Fibroblast of lung (primary cell): Measurements from ENCODE around the gene ADGRF5. TPM values are rescaled to one million over a fixed set of nuclear protein-coding genes. Genes with fewer than 3 reads are reported as not detected.
A peak's percentile ranks its signal among the peaks of the same experiment; 100 is the strongest.

Experiments
- DNase-seq, 2 donors: peaks; one replicate each; pipeline versions ENCODE4 v3.0.0 to v3.0.0-alpha.2; 2010; ENCODE audit warnings: low read depth in 2 of 2
- H2AFZ ChIP-seq: 2 replicates; pipeline ENCODE4 v1.5.1; 2012; ENCODE audit warnings: low read length, control low read depth, inconsistent platforms
- H3K27ac ChIP-seq: 2 replicates; pipeline ENCODE4 v1.5.1; 2011; ENCODE audit warnings: low read length, control low read depth; ENCODE audit not compliant: insufficient read depth
- H3K27me3 ChIP-seq: 2 replicates; pipeline ENCODE4 v1.5.1; 2011; ENCODE audit warnings: mild to moderate bottlenecking, low read length; ENCODE audit not compliant: control insufficient read depth, insufficient read depth
- H3K36me3 ChIP-seq: 2 replicates; pipeline ENCODE4 v1.5.1; 2011; ENCODE audit warnings: low read length; ENCODE audit not compliant: control insufficient read depth, insufficient read depth
- H3K4me1 ChIP-seq: 2 replicates; pipeline ENCODE4 v1.5.1; 2011; ENCODE audit warnings: low read length; ENCODE audit not compliant: control insufficient read depth, insufficient read depth; ENCODE audit errors: extremely low read depth
- H3K4me2 ChIP-seq: 2 replicates; pipeline ENCODE4 v1.5.1; 2011; ENCODE audit warnings: low read length, control low read depth; ENCODE audit not compliant: insufficient read depth; ENCODE audit errors: extremely low read depth
- H3K4me3 ChIP-seq, 4 experiments: fragments of 200-600 bp in 1 of 4; sonication (generic) in 1 of 4; replicated peaks in 1 of 4; 2 replicates each; pipeline ENCODE4 v1.5.1; 2011 to 2016; ENCODE audit warnings: low read length in 4 of 4, low read depth in 3 of 4, mild to moderate bottlenecking in 3 of 4, control low read depth in 2 of 4, inconsistent platforms in 1 of 4, mixed read lengths in 1 of 4; ENCODE audit not compliant: insufficient read depth in 1 of 4; ENCODE audit errors: control extremely low read depth in 1 of 4
- H3K79me2 ChIP-seq: 2 replicates; pipeline ENCODE4 v1.5.1; 2012; ENCODE audit warnings: mild to moderate bottlenecking, low read length, inconsistent platforms; ENCODE audit not compliant: control insufficient read depth, insufficient read depth
- H3K9ac ChIP-seq: 2 replicates; pipeline ENCODE4 v1.5.1; 2011; ENCODE audit warnings: mild to moderate bottlenecking, low read length, control low read depth; ENCODE audit not compliant: insufficient read depth
- H3K9me3 ChIP-seq: 2 replicates; pipeline ENCODE4 v1.5.1; 2012; ENCODE audit warnings: low read depth, low read length; ENCODE audit not compliant: control insufficient read depth, insufficient read depth
- H4K20me1 ChIP-seq: 2 replicates; pipeline ENCODE4 v1.5.1; 2011; ENCODE audit warnings: low read length; ENCODE audit not compliant: control insufficient read depth, insufficient read depth; ENCODE audit errors: extremely low read depth
- EZH2 ChIP-seq: IDR thresholded peaks from 2 replicates; pipeline ENCODE4 v1.5.1; 2012; ENCODE audit warnings: low read length, control low read depth, mild to moderate bottlenecking; ENCODE audit errors: missing control alignments
- polyA plus RNA-seq, 2 donors: library from polyadenylated mRNA; depleted of rRNA in 1 of 2; stranded (reverse) in 1 of 2; unstranded in 1 of 2; fragments of >200 nt; gene quantifications; 2 replicates each; pipeline ENCODE4 v1.2.1, GENCODE V29; 2011 to 2012; ENCODE audit warnings: missing spikeins in 1 of 2
- total RNA-seq: library from RNA; depleted of rRNA; stranded (reverse); fragments of >200 nt; gene quantifications from 2 replicates; pipeline ENCODE4 v1.2.1, GENCODE V29; 2014
- TF ChIP-seq, protein P1 (sequence below), 2 donors: IDR thresholded peaks in 1 of 2; conservative IDR thresholded peaks in 1 of 2; 1 replicate in 1 of 2; 2 replicates in 1 of 2; pipeline ENCODE4 v1.5.1; 2011 to 2012; ENCODE audit warnings: low read length in 2 of 2, control low read depth in 1 of 2, inconsistent platforms in 1 of 2, low read depth in 1 of 2, mild to moderate bottlenecking in 1 of 2

Gene ADGRF5
- total and polyA plus RNA-seq, 2 donors (not counting 1 experiment from before 2014, with no cell fraction given), result under 0.01 to 19.3 TPM

DNA sequence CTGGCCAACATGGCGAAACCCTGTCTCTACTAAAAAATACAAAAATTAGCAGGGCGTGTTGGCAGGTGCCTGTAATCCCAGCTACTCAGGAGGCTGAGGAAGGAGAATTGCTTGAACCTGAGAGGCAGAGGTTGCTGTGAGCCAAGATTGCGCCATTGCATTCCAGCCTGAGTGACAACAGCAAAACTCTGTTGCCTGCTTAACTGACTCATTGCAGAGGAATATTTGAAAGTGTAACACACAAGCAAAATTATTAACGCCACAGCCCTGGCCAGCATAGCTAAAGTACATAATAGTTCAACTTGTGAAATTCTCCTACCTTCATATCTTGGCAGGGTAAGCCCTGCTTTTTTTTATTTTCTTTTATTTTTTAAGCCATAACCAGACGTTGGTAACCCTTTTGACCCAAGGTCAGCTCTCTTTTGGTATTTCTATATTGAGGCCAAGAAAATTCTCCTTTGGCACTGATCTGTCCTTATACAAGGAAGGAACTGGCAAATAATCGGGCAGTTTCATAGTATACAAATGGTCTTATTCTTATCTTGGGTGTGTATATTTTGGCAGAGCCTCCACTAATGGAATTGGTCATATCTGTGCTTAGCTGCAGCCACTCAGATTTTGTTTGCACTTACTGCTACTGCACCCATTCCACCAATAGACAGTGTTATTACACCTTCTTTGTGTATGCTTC, 4.0 kb upstream of the ADGRF5 start:
- H3K4me2 ChIP-seq, result no peak overlapping the region
- TF ChIP-seq, protein P1, sequence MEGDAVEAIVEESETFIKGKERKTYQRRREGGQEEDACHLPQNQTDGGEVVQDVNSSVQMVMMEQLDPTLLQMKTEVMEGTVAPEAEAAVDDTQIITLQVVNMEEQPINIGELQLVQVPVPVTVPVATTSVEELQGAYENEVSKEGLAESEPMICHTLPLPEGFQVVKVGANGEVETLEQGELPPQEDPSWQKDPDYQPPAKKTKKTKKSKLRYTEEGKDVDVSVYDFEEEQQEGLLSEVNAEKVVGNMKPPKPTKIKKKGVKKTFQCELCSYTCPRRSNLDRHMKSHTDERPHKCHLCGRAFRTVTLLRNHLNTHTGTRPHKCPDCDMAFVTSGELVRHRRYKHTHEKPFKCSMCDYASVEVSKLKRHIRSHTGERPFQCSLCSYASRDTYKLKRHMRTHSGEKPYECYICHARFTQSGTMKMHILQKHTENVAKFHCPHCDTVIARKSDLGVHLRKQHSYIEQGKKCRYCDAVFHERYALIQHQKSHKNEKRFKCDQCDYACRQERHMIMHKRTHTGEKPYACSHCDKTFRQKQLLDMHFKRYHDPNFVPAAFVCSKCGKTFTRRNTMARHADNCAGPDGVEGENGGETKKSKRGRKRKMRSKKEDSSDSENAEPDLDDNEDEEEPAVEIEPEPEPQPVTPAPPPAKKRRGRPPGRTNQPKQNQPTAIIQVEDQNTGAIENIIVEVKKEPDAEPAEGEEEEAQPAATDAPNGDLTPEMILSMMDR (conservative IDR thresholded peaks at IDR 0.05 in 1 of 2, IDR thresholded peaks at IDR 0.05 in 1 of 2; ENCODE audit: low read depth in 1 of 2, low read length in 2 of 2), result no peak
- no peak for TF ChIP-seq EZH2

DNA sequence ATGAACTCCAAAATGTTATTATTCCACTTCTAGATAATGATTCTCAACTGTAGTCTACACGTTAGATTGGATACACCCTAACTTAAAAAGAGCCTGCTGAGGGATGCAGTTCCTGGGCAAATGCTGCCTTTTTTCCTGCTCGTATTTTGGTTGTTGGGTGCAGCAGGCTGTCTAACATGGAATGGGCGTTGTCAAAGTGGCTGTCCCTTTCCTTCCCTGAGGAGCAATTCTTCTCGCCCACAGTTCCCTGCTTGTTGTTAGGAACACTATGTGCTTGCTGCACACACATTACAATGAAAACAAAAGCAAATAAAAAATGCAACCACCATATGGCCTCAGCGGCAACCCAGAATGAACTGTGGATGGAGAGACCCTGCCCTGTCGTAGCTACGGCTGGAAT, 1.7 kb upstream of the ADGRF5 start:
- Histone ChIP-seq H3K9me3 (no peaks in the 10 kb centered on the region), H3K9ac (no peak overlapping the region), H3K4me3 (no peak overlapping the region), H3K27ac (no peak overlapping the region), H4K20me1 (no peaks in the 10 kb centered on the region), H3K79me2 (no peaks in the 10 kb centered on the region), H2AFZ (no peak overlapping the region), H3K4me1 (peaks cover 4% of the 10 kb centered on the region), H3K4me2 (no peak overlapping the region), H3K27me3 (no peaks in the 10 kb centered on the region), H3K36me3 (no peaks in the 10 kb centered on the region)
- no peak for TF ChIP-seq EZH2
- TF ChIP-seq, protein P1 (conservative IDR thresholded peaks at IDR 0.05 in 1 of 2, IDR thresholded peaks at IDR 0.05 in 1 of 2; ENCODE audit: low read depth in 1 of 2, low read length in 2 of 2), result no peak
- DNase-seq, result no peak

More for the DNA sequence above, 4.0 kb upstream of the ADGRF5 start:
- DNase-seq, result peak; percentile 67 to 93
- Histone ChIP-seq H4K20me1 (no peaks in the 10 kb centered on the region), H3K4me3 (no peak overlapping the region), H3K79me2 (no peaks in the 10 kb centered on the region), H3K36me3 (no peaks in the 10 kb centered on the region), H2AFZ (no peak overlapping the region), H3K9ac (no peak overlapping the region), H3K27me3 (no peaks in the 10 kb centered on the region), H3K27ac (peak overlapping the region; percentile 31), H3K4me1 (peaks cover 4% of the 10 kb centered on the region), H3K9me3 (no peaks in the 10 kb centered on the region)

DNA sequence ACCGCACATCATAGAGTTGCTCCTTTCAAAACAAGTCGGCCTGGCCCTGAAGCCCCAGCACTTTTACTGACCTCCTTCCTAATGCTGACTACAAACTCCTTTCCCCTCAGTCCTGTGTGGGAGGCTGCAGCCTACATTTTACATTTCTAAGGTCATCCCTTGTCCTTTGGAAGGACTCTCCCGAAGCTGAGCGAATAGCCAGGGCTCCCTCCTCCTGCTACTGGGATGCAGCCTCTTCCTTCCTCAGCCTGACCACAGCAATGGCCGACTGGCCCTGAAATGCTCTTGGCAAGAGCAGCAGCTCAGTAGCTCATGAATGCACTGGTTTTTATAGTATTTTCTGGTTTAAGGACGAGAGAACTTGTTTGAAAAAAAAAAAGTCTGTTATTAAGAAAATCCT, 679 bp downstream of the ADGRF5 start:
- Histone ChIP-seq H3K4me3 (peak overlapping the region in 1 of 4 experiments; percentile 33), H3K4me2 (no peak overlapping the region), H3K9ac (no peak overlapping the region), H3K27me3 (no peaks in the 10 kb centered on the region), H3K27ac (no peak overlapping the region), H3K36me3 (no peaks in the 10 kb centered on the region), H3K9me3 (no peaks in the 10 kb centered on the region), H2AFZ (no peak overlapping the region), H4K20me1 (no peaks in the 10 kb centered on the region), H3K79me2 (no peaks in the 10 kb centered on the region), H3K4me1 (peaks cover 4% of the 10 kb centered on the region)
- DNase-seq, result no peak
- TF ChIP-seq EZH2, result no peak
- TF ChIP-seq, protein P1 (conservative IDR thresholded peaks at IDR 0.05 in 1 of 2, IDR thresholded peaks at IDR 0.05 in 1 of 2; ENCODE audit: low read depth in 1 of 2, low read length in 2 of 2), result no peak
